NB4 (cell line): Measurements from ENCODE around the gene SNAP25.

Experiments used
- CTCF ChIP-seq: IDR thresholded peaks from one replicate; pipeline ENCODE4 v1.5.1; 2012; ENCODE audit warnings: low read depth, low read length
- MYC ChIP-seq: IDR thresholded peaks from 2 replicates; pipeline ENCODE4 v1.6.1; 2011; ENCODE audit warnings: low read depth, low read length
- POLR2A ChIP-seq: IDR thresholded peaks from 2 replicates; pipeline ENCODE4 v1.6.1; 2011; ENCODE audit warnings: mild to moderate bottlenecking; ENCODE audit not compliant: insufficient read length; ENCODE audit errors: extremely low read depth

DNA sequence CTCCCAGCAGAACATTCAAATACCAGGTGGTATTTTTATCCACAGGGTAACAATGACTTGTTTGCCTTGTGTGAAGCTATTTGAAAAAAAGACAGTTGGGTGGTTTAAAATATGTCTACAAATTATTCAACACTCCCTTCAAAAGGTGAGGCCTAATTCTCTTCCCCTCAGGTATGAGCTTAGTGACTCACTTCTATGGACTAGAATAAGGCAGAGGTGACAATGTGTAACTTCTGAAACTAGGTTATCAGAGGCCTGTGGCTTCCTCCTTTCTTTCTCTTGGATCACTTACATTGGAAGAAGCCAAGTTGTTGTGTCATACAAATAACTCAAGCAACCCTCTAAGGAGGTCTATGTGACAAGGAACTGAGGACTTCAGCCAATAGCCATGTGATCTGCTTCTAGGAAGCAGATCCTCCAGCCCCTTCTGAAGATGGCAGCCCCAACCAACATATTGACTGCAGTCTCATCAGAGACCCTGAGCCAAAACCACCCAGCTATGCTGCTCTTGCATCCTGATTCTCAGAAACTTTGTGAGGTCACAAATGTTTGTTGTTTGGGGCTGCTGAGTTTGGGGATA lies 102.6 kb downstream of the SNAP25 start:
- TF ChIP-seq POLR2A (no peak), CTCF (no peak), MYC (no peak)
